Activated CD8-positive, alpha-beta memory T cell treated with anti-CD3 and anti-CD28 coated beads for 24 hours (primary cell): ENCODE results near the gene ATP8A2.
"Not testable (repeated sequence)": the region's sequence is repeated elsewhere in the genome, so short reads cannot be mapped to it uniquely, and the experiment has no call there.

Experiments used
- DNase-seq: peaks from one replicate; pipeline ENCODE4 v3.0.0-alpha.2; 2020

The ATP8A2 gene

DNA sequence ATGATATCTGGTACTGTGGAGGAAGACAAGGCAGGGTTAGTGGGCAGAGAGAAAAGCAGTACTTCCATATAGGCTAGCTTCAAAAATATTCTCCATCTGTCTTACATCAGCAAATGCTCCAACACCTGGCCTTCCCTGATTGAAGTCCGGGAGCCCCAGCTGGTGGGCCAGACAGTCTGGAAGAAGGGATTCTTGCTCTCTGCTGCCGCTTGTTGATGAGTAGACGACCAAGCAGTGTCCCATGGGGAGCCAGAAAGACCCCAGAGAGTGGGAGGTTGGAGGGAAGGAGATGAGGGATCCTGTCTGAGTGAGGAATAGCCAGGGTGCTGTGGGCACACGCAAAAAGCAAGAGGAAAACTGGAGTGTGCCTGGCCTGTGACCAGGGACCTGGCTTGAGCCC is 95.1 kb downstream of the ATP8A2 start:
- no peak for DNase-seq

DNA sequence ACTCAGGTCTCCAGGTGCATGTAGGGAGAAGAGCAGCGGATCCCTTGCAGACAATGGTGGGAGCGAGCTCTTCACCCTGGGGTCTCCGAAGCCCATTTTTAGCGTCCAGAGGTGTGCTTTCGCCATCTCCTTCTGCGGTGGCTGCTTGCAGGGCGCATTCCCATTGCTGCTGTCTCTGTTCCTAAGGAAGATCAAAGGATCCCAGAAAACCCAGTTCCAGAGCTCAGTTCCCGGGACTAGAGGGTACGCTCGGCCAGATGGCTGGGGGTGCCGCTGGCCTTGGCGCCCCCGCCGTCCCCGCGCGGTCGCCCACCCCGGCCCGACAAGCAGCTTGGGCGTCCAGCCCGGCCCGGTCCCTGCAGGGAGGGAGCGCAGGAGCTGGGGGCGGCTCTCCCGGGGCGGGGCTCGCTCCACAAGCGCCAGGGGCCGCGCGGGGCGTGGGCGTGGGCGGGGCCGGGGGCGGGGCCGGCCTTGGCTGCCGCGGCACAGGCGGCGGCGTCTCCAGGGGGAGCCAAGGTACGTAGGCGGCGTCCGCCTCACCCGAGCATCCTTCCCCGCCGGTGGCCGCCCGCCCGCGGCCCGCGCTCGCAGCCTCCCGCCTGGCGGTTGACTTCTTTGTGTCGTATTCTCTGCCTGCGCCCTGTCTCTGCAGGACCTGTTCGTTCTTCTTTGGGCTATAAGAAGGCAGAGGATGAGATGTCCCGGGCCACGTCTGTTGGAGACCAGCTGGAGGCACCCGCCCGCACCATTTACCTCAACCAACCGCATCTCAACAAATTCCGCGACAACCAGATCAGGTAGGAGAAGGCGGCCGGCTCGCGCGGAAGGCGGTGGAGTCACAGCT is 96.8 kb downstream of the ATP8A2 start:
- DNase-seq, result no peak

DNA sequence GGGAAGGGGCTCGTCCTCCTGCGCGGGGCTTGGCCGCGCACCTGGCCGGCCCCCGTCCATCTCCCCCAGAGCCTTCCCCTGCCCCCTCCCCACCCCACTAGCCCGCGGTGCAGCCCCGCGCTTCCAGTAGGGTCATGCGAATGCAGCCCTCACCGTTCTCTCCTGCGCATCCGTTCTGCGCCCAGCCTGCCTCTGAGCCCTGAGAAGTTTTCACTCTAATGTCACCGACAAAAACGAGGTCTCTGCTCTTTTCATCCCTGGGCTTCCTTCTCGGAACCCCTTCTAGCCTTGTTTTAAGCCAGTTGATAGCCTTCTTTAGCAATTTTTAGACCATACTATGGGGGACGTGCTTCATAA is 97.4 kb downstream of the ATP8A2 start:
- no peak for DNase-seq

DNA sequence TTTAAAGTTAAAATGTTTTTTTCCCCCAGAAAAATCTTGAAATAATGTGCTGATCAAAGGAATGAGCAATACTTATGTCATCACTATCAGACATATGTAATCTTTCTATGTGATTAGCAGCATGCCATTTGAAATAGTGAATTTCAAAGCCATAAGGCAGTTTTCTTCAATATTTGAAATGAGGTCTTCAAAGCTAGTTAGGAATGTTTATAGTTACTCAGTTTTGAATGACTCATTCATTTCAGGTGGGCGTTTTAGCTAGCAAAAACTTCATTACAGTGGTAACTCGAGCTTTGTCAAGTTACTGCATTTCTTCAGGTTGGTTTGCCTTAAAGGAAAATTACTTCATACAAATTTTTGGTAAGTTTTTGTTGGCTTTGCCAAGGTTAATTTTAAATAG is 102.1 kb downstream of the ATP8A2 start:
- no peak for DNase-seq

DNA sequence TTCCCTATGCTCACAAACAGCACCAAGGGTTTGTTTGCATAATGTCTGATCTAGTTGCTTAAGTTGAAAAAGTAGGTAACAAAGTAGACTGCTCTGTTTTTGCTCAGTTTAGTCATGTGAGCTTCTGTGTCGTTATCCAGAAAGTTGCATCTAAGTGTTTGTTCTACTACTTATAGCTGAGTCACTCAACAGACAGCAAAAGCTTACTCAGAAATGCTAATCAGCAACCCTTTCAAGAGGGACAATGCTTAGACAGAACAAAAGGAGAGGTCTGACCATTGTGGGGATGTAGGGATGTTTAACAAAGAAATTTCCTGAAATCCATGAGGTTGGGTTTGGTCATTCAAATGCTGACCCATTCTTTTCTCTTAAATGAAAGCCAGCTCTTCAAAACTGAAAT is 106.4 kb downstream of the ATP8A2 start:
- DNase-seq, result no peak

DNA sequence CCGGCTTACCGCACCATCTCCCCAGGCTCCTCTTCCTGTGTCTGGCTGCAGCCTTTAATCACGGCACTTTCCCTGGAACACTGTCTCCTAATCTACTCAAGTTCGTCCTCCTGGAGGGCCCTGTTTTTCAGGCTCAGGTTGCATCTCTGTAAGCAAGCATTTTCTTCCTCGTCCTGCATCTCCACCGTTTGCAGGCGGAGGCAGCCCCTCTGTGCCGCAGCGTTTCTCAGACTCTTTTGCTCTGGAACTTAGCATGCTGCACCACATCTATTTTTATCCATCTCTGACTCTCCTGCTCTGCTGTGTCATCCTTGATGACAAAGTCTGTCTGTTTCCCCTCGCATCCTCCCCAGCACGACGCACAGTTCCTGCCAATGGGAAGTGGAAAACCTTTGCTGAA is 117.5 kb downstream of the ATP8A2 start:
- no peak for DNase-seq

DNA sequence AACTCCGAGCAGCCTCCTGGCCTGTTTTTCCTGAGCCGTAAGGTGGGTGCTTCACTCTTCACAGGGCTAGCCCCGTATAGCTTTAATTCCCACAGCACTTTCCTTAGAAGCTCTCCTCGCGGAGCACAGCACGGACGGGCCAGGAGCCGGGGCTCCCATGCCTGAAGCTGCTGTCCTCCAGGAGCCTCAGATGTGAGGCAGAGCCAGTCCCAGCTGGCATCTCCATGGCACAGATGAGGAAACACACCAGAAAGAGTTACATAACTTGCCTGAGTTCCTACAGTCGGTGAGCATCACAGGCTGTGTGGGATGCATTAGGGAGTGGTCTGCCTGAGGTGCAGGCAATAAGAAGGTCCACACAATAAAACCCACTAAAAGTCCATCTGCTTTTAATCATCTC is 118.5 kb downstream of the ATP8A2 start:
- no peak for DNase-seq

DNA sequence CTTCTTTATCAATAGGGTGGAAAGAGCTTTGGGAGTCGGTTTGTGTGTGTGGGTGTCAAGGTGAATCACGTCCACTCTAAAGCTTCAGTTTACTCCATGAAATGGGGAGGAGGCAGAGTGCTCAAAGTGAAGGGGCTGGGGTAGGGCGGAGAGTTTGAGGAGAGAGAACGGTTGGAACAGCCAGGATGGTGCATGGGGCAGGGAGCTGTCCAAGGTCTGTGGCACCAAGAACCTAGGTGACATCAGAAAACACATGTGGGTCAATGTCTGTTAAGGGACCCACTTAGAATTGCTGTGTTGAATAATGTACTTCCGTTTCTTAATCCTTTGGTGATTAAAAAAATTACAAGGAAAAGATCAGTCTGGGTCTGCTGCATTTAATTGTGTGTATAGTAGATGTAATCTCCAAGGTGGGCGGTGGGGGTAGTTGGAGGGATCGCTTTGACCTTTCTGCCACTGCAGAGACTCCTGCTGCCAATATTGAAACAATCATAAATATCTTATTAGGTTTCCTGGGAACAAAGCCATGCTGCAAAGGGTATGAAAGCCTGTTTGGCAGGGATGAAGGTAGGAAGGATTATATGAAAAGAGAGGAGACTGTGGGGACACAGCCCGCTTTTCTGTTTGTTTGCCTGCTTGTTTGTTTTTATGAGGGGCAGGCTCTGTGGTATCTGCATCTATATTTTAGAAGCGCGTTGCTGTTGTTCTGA is 122.3 kb downstream of the ATP8A2 start:
- DNase-seq, result no peak

DNA sequence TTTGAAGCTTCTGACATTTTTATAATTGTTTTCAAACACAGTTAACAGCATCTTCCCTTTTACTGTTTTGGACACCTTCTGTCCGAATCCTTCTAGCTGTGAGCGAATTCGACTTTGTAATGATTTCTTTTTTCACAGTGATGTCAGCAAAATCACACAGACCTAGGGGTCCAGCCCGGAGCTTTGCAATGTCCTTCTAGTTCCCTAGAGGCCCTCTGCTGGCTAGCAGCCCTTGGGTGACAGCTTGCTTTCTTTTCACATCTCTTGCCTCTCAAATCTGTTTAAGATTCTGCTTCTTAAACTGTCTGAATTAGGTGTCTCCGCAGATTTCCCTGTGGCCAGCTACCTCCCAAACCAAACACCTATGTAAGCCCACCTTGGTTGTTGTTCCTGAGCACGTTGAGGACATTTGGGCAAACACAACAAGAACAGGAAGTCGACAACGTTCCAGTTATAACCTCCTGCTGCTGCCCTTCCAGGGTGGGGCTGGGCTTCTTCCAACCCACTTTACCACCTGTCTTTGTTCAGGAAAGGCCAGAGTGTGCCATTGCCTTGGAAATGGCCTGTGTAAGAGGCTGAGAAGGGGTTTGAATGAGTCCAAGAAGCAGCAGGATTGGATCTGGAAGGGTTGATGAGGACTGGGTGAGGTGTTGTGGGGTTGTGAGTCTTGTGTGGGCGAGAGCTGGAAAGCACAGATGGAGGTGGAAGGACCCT is 123.1 kb downstream of the ATP8A2 start:
- DNase-seq, result no peak

DNA sequence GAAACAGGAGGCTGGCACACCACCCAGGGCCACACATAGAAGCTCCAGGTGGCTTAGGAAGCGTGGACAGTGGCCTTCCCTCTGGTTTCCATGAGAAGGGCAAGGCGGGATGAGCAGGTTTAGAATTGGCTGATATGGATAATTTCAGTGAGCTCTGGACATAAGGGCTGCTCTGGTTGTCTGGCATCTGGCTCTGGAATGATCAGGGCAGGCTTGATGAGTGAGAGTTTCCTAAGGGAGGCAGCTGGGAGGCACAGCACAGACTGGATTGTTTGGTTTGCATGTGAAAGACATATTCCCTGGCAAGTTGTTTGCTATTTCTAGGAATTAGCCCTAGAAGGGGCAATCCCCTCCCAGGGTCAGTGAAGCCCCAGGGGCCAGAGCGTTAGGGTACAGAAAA is 129.5 kb downstream of the ATP8A2 start:
- no peak for DNase-seq

DNA sequence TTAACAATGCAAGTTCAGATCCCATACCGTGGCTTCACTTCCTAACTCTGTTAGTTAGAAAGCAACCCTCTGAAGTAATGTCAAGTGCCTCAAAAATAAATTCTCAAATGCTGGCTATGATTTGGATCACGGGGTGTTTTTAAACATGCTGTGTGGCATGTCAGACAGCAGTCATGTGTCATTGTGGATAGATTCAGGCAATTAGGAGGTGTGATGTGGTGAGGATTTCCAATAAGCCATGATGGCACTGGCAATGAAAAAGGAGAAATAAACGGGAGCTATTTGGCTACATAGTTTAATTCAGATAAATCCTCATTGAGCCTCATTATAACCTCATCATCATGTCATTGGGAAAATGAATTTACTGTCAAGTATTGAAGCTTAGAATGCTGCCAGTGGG is 130.3 kb downstream of the ATP8A2 start:
- DNase-seq, result no peak

DNA sequence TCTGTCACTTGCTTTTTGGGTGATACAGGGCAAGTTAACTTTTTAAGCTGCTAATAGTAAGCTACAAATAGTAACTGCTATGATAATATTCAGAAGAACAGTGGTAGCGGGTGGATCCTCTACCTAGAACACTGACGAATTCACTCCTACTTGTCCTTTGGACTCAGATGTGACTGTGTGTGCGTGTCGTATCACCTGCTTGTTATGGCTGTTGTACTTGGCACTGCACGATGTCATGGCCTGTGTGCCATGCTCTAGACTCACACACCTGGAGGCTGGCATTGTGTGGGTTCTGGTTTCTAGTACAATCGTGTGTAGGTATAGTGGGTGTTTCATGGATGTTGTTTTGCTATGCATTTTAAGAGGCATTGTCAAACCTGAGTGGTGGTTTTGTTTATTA is 130.8 kb downstream of the ATP8A2 start:
- DNase-seq, result no peak

DNA sequence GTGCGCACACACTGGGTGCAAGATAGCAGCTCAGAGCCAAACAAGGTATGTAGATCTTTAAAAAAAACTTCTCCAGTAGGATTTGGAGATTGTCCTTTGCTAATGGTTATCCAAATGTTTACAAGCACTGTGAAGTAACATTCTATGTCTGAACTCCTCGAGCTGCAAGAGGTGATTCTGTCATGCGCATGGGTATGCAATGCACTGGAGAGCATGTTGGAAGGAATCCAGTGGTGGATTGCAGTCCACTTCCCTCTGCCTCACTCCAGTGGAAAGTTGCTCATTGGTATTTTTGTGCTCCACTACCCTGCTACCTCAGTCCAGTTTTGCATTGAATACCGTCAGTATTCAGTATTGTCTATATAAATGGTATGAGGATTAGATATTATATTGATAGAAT is 132.1 kb downstream of the ATP8A2 start:
- DNase-seq, result no peak

DNA sequence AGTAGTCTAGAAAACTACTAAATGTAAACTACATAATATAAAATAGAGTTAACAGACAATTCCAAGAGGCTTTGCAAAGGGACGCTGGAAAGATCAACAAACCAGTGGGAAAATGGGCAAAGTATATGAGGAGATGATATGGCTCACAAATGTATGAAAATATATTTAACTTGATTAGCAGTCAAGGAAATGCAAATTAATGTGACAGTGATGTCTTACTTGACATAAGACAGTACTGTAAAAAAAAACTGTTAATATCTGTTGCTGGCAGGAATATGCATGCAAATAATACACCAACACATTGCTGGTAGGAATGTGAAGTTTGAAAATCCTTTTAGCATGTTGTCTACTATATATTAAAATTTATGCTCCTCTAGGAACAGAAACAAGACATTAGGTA is 136.1 kb downstream of the ATP8A2 start:
- DNase-seq, result no peak

DNA sequence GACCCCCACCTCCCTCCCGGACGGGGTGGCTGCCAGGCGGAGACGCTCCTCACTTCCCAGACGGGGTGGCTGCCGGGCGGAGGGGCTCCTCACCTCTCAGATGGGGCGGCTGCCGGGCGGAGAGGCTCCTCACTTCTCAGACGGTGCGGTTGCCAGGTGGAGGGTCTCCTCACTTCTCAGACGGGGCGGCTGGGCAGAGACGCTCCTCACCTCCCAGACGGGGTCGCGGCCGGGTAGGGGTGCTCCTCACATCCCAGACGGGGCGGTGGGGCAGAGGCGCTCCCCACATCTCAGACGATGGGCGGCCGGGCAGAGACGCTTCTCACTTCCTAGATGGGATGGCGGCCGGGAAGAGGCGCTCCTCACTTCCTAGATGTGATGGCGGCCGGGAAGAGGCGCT is 141.3 kb downstream of the ATP8A2 start:
- not testable (repeated sequence) for DNase-seq

DNA sequence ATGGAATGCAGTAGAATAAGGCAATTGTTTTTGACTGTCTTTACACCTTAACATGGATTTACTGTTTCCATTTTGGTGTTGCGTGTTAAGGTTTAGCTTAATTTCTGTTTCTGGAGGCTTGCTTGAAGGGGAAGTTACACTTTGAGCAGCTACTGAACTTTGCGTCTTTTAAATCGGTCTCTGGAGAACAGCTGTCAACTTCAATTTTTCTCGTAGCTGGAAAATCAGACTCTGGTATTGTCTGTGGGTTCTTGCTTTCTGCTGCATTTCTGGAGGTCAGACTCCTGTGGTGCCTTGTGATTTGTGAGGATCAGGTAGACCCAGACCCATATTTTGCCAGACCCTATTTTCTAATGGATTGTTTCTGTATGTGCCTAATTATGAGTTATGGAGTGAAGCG is 146.7 kb downstream of the ATP8A2 start:
- no peak for DNase-seq

DNA sequence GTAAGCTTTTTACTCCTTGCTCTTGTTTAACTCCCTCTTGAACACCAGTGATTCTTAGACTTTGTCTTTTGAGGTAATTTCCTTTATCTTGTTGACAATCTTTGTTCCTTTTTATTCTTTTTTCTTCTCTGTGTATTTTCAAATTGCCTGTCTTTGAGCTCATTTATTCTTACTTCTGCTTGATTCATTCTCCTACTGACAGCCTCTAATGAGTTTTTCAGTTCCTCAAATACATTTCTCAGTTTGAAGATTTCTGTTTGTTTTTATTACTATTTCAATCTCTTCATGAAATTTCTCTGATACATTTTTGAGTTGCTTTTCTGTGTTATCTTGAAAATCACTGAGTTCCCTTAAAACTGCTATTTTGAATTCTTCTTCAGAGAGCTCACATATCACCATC is 154.1 kb downstream of the ATP8A2 start:
- DNase-seq, result no peak

DNA sequence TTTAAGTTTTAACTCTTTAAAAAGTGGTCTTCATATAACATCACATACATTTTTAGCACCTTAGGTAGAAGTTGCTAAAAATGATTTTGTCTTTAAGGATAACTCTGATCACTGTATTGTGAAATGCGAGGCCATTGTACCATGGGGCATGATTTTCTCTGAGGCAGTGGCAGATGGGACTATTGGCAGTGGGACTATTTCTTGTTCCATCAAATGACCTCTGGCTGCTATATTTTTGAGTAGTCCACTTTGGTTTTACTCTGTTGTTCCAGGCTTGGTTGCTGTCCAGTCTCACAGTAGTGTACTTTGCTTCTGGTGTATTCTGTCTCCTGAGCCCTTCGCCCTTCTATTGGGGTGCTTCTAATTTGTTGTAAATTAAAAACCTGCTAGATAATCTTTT is 156.5 kb downstream of the ATP8A2 start:
- no peak for DNase-seq

DNA sequence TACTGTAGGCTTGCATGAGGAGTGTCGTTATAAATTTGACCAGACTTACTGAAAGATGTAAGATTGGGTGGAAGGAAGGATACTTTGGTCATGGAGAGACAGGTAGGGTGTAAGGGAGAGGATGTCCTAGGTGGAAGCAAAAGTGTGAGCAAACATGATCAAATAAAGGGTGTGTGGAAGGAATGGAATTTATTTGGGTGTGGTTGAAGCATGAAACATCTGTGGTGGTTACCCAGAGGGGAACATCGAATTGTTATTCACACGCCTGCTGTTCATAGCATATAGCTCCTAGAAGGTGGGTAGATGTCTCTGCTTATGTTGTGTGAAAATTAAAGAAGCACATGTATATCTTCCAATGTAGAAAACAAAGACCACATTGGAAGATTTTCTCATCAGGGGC is 157.7 kb downstream of the ATP8A2 start:
- DNase-seq, result no peak

DNA sequence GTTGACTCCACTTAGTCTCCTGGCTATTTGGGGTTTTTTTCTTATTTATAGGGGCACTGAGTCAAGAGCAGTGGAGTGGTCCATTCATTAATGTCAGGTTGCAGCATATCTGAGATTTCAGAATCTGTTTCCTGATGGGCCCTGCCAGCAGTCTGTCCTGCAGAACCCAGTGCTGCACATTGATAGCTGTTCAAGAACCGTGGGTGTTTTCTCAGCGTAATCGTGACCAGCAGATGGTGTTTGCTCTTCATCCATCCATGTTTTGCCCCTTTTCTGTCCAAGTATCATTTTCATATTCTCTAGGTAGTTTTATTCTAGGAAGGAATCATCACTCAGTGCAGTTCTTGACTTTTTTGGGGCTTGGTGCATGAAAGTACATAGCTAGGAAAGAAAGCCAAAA is 166.5 kb downstream of the ATP8A2 start:
- DNase-seq, result no peak

DNA sequence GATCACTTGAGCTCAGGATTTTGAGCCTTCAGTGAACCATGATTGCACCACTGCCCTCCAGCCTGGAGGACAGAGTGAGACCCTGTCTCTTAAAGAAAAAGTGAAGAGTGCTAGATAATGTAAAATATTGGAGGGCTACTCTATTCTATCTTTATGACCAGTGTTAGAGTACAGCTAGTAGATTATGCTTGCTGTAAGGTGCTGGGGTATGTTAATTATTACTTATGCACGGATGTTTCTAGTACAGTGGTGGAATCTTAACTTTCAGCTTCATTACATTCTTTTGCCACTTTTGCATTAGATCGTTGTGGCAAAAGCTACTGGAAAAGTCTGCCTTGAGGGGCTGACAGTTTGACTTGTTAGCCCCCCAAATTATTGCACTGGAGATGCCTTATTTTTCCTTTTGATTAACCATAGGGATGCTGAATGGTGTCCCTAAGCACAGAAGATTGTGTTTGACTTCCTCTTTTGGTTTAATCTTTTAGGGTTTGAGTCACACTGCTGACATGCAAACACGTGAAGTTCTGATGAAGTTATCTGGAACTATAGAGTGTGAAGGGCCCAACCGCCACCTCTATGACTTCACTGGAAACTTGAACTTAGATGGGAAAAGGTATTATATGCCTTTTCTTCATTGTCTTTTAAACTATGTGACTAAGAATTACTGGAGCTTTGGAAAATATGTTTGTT is 169.8 kb downstream of the ATP8A2 start:
- DNase-seq, result no peak

DNA sequence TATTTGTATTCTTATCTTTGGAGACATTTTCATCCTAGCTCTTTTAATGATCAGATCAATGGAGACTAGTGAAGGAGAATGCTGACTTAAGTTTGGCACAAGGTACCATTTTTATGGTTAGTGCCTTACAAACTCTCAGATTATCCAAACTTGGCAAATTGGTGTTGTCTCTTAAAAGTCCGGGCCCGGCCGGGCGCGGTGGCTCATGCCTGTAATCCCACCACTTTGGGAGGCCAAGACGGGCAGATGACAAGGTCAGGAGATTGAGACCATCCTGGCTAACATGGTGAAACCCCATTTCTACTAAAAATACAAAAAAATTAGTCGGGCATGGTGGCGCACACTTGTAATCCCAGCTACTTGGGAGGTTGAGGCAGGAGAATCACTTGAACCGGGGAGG is 177.2 kb downstream of the ATP8A2 start:
- DNase-seq, result not testable (repeated sequence)

DNA sequence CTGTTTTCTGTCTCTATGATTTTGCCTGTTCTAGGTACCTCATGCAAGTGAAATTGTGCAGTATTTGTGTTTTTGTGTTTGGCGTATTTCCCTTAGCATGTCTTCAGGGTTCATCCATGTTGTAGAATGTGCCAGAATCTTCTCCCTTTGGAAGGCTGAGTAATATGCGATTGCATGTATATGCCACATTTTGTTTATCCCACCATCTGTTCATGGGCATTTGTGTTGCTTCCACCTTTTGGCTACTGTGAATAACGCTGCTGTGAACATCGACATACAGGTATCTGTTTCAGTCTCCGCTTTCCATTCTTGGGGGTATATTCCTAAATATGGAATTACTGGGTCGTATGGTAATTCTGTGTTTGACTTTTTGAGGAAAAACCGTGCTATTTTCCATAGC is 190.0 kb downstream of the ATP8A2 start:
- no peak for DNase-seq

DNA sequence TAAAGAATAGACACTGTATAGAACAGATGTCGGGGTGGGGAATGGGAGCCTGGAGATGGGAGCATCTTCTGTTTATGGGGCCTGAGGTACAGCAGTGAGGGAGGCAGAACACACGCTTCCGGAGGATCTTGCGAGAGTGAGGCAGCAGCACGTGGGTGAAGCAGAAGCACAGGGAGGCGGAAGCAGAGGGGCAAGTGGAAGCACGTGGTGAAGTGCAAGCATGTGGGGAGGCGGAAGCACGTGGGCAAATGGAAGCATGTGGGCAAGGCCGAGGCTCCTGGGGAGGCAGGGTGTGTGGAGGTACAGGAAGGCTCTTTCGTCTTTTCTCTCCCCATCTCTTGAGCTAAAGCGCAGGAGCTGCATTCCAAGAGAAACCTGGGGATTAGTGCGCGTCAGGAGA is 198.4 kb downstream of the ATP8A2 start:
- no peak for DNase-seq
